Measurements from ENCODE around the gene RIOK3. TPM values are rescaled to one million over a fixed set of nuclear protein-coding genes. Genes with fewer than 3 reads are reported as not detected.
"Not testable (repeated sequence)": the region's sequence is repeated elsewhere in the genome, so short reads cannot be mapped to it uniquely, and the experiment has no call there.

Gene RIOK3
- total RNA-seq, 1 donor from 2014 or later = 69.7 TPM

GRCh38 chr18:23424616-23425015 is 28.5 kb upstream of the RIOK3 start:
- no peaks in the 10 kb centered on the region for H3K9me3 Mint-ChIP-seq (ENCODE audit: unreplicated experiment)
- DNase-seq (ENCODE audit: low spot score) = no peak
- H3K36me3 Mint-ChIP-seq (ENCODE audit: low read depth, unreplicated experiment) = peaks cover 17% of the 10 kb centered on the region
- no peak overlapping the region for H3K4me3 Mint-ChIP-seq (ENCODE audit: unreplicated experiment)
- no peak overlapping the region for H3K27ac Mint-ChIP-seq (ENCODE audit: unreplicated experiment)
- no peak for TF ChIP-seq CTCF (IDR thresholded peaks at IDR 0.05; ENCODE audit: unreplicated experiment)
- H3K4me1 Mint-ChIP-seq (ENCODE audit: unreplicated experiment) = no peaks in the 10 kb centered on the region
- no peaks in the 10 kb centered on the region for H3K27me3 Mint-ChIP-seq (ENCODE audit: unreplicated experiment)

GRCh38 chr18:23428821-23429220 is 24.3 kb upstream of the RIOK3 start:
- Mint-ChIP-seq H3K9me3 (ENCODE audit: unreplicated experiment) (no peaks in the 10 kb centered on the region), H3K4me3 (ENCODE audit: unreplicated experiment) (no peak overlapping the region), H3K27ac (ENCODE audit: unreplicated experiment) (no peak overlapping the region), H3K27me3 (ENCODE audit: unreplicated experiment) (peaks cover 2% of the 10 kb centered on the region), H3K4me1 (ENCODE audit: unreplicated experiment) (no peaks in the 10 kb centered on the region), H3K36me3 (ENCODE audit: low read depth, unreplicated experiment) (peaks cover 11% of the 10 kb centered on the region)
- no peak for DNase-seq (ENCODE audit: low spot score)
- no peak for TF ChIP-seq CTCF (IDR thresholded peaks at IDR 0.05; ENCODE audit: unreplicated experiment)

GRCh38 chr18:23429538-23429937 is 23.5 kb upstream of the RIOK3 start:
- H3K4me3 Mint-ChIP-seq (ENCODE audit: unreplicated experiment); DNase-seq (ENCODE audit: low spot score); H3K27me3 Mint-ChIP-seq (ENCODE audit: unreplicated experiment); H3K27ac Mint-ChIP-seq (ENCODE audit: unreplicated experiment); H3K36me3 Mint-ChIP-seq (ENCODE audit: low read depth, unreplicated experiment); H3K4me1 Mint-ChIP-seq (ENCODE audit: unreplicated experiment); H3K9me3 Mint-ChIP-seq (ENCODE audit: unreplicated experiment): not testable (repeated sequence)

- no peak overlapping the region for H3K27ac Mint-ChIP-seq (ENCODE audit: unreplicated experiment)
- no peak for DNase-seq (ENCODE audit: low spot score)
- no peak for TF ChIP-seq CTCF (IDR thresholded peaks at IDR 0.05; ENCODE audit: unreplicated experiment)
- no peak overlapping the region for H3K4me3 Mint-ChIP-seq (ENCODE audit: unreplicated experiment)
- H3K36me3 Mint-ChIP-seq (ENCODE audit: low read depth, unreplicated experiment) = peaks cover 5% of the 10 kb centered on the region
- no peaks in the 10 kb centered on the region for H3K9me3 Mint-ChIP-seq (ENCODE audit: unreplicated experiment)
- no peaks in the 10 kb centered on the region for H3K4me1 Mint-ChIP-seq (ENCODE audit: unreplicated experiment)
- H3K27me3 Mint-ChIP-seq (ENCODE audit: unreplicated experiment) = peaks cover 4% of the 10 kb centered on the region
These were observed 19.7 kb upstream of the RIOK3 start for GRCh38 chr18:23433360-23433759.

GRCh38 chr18:23437357-23438045 is 15.6 kb upstream of the RIOK3 start:
- no peaks in the 10 kb centered on the region for H3K9me3 Mint-ChIP-seq (ENCODE audit: unreplicated experiment)
- H3K36me3 Mint-ChIP-seq (ENCODE audit: low read depth, unreplicated experiment) = no peaks in the 10 kb centered on the region
- peak overlapping the region; percentile 96 for H3K4me3 Mint-ChIP-seq (ENCODE audit: unreplicated experiment)
- peak overlapping the region; percentile 72 for H3K27ac Mint-ChIP-seq (ENCODE audit: unreplicated experiment)
- no peak for TF ChIP-seq CTCF (IDR thresholded peaks at IDR 0.05; ENCODE audit: unreplicated experiment)
- H3K27me3 Mint-ChIP-seq (ENCODE audit: unreplicated experiment) = peaks cover 4% of the 10 kb centered on the region
- peak; percentile 81 for DNase-seq (ENCODE audit: low spot score)
- no peaks in the 10 kb centered on the region for H3K4me1 Mint-ChIP-seq (ENCODE audit: unreplicated experiment)
